ENCODE results near the gene FAM180A.
"Not testable (repeated sequence)": the region's sequence is repeated elsewhere in the genome, so short reads cannot be mapped to it uniquely, and the experiment has no call there.

Gene FAM180A

GRCh38 chr7:135712182-135712782, 36.3 kb downstream of the FAM180A start:
- no peak for DNase-seq

DNA sequence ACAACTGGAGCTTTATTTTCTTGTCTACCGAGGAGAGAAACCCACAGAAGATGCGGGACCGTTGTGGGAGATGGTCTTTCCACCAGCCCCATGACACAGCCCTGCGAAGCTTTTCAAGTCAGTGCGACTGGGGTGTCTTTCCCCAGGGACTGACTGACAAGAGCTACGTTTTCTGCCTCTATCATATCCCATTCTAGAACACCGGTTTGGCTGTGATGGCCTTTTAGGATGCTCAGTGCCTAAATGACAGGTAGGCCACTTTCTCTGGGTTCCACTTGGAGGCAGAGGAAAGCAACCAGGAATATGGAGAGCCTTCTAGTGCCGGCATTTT, 37.5 kb downstream of the FAM180A start:
- DNase-seq = no peak

DNA sequence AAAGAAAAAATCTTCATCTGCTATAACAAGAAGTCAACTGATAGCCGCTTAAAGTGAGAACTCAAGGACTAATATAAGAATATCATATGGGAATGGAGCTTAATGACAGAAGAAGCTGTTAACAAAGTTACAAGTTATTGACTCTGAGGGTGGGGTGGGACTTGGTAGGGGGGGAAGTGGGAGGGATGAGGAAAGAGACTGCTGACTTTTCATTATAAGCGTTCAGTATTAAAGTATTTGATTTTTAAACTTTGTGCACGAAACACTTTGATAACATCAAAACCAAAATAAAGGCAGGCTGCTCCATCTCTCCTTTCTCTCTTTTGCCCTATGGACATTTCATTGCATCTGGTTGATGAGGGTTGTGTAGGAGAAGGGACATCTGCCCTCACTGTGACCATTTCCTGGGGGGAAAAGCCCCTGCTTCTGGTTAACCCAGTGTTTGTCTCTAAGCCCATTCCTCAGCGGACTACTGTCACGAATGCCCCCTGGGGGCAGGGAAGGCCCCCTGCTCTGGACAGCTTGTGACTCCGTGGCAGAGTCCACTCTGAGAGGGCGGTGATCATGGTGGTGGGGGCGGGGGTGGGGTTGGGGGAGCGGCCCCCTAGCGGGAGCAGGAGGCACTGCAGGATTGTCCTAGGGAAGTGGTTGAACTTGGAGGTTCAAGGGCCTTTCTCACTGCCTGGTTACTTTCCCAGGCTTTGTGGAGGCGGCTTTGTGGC, 38.0 kb downstream of the FAM180A start:
- no peak for DNase-seq

DNA sequence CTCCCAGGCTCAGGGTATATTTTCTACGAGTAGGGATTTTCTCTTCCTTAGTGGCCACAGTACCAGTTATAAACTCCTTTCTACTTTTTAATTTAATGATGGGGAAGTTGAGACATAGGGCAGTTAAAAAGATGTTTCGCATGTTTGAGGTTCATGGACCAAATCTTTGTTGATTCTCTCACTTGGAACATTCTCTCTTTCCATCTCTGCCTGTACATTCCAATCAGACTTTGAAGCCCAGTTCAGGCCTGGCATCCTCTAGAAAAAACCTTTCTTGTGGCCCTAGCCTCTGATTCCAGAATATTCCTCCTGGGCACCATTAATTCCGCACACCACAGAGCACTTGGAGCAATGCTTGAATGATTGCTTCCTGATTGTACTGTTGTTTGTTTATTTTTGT, 39.1 kb downstream of the FAM180A start:
- DNase-seq = no peak

- DNase-seq = no peak
Observed at GRCh38 chr7:135708041-135708440, 40.6 kb downstream of the FAM180A start.

GRCh38 chr7:135707570-135707966, 41.0 kb downstream of the FAM180A start:
- no peak for DNase-seq

- DNase-seq = no peak
Observed at GRCh38 chr7:135706858-135707569, 41.6 kb downstream of the FAM180A start.

DNA sequence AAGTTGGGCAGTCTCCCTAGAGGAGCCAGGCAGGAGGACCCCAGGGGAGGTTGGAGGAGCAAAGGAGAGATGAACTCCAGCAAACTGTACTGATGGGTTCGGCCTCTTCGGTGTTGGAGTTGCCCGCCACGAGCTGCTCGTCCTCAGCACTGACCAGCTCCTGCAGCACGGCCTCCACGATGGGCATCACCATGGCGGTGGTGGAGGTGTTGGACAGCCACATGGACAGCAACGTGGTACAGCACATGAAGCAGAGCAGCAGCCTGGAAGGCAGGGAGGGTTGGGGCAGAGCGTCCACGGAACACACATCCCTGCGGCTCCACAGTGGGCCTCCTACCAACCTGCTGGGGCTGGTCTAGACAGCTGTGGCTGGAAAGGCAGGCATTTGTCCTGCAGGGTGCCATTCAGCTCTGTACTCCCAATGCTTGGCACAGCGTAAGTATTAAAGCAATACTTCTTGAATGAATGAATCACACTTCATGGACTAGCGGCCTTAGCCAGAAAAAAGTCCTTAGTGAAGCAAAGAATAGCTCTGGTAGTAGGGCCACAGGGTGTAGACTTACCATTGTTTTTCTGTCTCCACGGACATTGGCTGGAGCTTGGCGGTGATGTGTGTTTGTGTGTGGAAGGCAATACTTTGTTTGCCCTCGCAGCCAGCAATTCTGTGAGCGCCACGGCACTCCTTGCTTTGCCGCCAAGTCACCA, 42.4 kb downstream of the FAM180A start:
- DNase-seq = no peak

GRCh38 chr7:135704698-135705097, 43.9 kb downstream of the FAM180A start:
- no peak for DNase-seq

DNA sequence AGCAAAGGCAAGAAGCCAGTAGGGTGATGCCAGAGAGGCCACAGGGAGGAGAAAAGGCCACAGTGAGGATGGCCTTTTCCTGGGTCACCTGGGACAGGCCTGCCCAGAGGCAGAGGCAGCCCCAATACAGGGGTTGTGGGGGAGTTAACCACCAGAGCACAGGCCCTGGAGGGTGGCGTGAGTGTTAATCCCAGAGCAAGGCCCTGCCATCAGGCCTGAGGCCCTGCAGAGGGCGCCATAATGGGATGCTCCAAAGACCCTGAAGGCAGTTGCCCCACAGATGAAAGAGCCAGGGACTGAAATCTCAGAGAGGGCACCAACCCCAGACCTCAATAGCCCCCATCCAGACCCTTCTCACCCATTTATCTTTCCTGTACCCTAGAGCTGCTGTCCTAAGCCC, 44.5 kb downstream of the FAM180A start:
- DNase-seq = no peak

DNA sequence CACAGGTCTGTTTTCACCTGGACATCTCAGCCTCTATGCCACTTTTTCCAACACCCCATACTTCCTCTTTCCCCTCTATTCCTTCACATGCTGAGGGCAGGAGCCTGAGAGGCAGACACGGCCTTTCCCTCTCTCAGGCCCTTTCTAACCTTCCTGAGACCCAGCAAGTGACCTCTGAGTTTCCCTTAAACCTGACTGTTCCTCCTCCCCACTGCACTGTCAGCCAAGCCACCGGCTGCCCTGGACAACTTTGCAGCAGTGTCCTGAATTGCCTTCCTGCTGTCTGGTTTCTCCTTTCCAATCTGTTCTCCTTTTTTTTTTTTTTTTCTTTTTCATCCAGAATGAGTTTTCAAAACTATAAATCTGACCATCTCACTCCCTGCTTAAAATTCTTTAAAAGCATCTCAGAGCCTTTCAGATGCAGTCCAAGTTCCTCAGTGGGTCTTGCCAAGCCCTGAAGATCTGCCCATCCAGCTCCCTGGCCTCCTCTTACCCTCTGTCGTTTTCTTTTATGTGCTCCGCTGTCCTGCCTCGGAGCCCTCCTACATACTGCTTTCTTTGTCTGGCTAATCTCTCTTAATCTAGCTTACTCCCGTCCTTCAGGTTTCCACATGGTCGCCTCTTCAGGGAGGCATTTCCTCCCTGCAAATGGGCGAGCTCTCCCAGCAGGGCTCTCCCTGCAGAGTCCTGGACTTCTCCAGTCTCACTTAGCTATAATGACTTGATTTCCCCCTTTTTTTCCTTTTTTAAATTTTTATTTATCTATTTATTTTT, 51.1 kb downstream of the FAM180A start:
- no peak for DNase-seq

DNA sequence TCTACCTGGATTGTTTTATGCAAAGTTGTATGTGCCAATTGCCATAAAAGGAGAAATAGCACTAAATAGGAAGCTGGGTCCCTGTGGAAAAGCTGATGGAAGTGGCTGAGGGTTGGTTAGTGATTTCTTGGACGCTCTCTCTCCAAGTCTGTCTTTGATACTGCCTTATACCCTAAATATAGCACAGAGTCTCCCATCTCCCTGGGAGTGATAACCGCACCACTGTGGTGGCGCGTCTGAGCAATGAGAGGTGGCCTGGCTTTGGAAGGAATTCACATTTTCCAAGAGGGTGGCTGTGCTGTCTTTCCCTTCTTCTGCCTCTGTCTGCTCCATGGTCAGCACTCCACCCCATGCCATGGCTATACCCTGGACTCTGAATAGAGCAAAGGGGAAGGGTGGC, 55.1 kb downstream of the FAM180A start:
- no peak for DNase-seq

GRCh38 chr7:135692606-135693005, 56.0 kb downstream of the FAM180A start:
- not testable (repeated sequence) for DNase-seq

DNA sequence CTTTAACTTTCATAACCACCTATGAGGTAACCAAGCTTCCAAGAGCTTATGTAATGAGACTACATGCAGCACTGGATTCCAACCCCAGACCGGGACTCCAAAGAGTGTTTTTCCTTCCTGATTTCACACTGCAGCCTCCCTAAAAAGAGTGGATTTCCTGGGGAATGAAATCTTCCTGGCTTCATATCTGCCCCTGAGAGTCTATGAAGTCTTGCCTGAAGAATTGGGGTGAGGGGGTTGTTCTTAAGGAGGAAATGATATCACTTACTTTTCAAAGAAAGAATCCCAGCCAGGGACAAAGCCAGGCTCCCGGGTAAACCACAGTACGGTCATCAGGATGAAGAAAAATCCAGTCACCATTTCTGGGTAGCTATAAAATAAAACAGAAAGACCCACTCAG, 56.6 kb downstream of the FAM180A start:
- DNase-seq = no peak

DNA sequence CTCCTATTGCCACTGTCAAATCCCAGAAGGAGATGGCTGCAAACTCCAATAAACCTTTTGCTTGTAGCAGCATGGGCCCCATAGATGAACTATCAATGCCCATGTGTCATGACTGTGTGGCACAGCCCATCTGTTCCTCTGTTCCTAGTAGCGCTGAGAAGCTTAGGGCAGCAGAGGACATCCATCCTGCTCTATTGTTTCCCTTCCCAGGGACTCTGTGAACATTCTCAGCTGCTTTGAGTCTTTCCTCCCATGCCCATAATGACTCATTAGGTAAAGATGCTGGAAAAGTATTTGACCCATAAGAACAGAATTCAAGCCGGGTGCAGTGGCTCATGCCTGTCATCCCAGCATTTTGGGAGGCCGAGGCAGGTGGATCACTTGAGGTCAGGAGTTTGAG, 58.0 kb downstream of the FAM180A start:
- no peak for DNase-seq

DNA sequence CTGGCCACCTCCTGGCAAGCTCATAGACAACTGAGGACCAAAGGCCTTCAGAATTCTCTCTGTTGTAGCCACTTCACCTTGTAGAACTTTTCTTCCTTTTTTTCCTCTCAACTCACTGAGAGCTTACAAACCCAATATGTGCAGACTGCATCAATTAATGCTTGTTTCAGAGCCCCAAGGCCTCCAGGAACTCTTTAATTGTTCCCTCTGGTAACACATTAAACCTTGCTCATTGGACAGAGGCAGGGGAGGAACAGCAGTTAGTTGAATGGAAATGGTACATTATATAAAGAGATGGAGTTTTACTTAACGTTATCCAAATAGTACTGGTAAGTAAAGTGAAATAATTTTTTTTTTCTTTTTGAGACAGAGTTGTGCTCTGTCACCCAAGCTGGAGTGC, 61.1 kb downstream of the FAM180A start:
- DNase-seq = no peak

GRCh38 chr7:135685306-135686084, 63.1 kb downstream of the FAM180A start:
- DNase-seq = no peak

DNA sequence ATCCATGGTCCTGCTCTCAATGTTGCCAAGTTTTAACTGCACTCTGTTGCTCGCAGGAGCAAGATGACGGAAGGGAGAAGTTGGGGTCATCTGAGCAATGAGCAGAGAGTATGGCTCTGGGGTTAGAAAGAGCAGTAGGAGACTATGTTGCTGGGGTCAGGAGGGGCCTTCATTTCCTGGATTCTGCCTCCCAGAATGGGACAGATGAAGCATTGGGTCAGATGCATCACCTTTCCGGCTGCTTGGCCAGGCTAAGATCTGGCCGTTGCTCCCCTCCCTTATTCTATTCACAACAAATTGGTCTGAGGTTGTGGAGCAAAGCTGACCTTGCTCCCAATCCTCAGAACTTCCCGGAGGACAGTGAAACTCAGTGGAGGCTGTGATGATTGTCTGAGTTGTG, 63.9 kb downstream of the FAM180A start:
- no peak for DNase-seq

DNA sequence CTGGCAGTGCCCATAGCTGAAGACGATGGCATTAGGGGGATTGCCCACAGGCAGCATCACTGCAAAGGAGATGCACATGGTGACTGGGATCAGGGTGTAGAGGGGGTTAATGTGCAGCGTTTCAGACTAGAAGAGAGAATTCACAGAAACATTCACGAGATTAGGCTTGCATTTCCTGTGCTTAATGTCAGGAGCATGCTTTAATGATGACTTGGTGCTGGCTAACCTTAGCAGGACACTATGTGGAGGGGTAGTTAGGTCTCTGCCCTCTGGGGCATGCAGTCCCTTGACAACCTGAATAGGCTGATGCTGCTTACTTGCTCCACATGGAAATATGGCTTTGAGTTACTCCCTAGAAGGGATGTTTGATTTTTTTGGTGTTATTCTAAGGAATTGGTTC, 64.5 kb downstream of the FAM180A start:
- no peak for DNase-seq

GRCh38 chr7:135683609-135684008, 65.0 kb downstream of the FAM180A start:
- DNase-seq = no peak

DNA sequence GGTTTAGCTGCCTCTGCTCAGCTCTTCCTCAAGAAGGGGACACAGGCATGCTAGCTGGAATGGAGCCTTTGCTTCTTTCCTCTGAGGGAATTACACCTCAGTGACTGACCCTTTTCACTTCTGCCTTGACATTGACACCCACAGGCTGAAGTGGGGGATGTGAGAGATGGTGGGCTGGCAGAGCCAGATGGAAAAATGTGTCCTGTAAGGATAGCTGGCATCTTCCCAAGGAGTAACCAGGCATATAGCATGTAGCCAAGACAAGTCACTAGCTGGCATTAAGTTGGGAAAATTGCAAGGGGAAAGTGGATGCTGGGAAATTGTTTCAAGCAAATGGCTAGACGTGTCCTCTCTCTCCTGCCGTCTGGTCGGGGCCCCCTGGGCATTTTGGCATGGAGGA, 66.4 kb downstream of the FAM180A start:
- DNase-seq = no peak

- no peak for DNase-seq
Observed at GRCh38 chr7:135681762-135682161, 66.9 kb downstream of the FAM180A start.
